ENCODE data around the gene TACC2. TPM values are rescaled to one million over a fixed set of nuclear protein-coding genes. Genes with fewer than 3 reads are reported as not detected.
A peak's percentile ranks its signal among the peaks of the same experiment; 100 is the strongest.

TACC2 gene
- total and polyA plus RNA-seq, 4 donors = 21.6 to 107 (median 64.9) TPM

DNA sequence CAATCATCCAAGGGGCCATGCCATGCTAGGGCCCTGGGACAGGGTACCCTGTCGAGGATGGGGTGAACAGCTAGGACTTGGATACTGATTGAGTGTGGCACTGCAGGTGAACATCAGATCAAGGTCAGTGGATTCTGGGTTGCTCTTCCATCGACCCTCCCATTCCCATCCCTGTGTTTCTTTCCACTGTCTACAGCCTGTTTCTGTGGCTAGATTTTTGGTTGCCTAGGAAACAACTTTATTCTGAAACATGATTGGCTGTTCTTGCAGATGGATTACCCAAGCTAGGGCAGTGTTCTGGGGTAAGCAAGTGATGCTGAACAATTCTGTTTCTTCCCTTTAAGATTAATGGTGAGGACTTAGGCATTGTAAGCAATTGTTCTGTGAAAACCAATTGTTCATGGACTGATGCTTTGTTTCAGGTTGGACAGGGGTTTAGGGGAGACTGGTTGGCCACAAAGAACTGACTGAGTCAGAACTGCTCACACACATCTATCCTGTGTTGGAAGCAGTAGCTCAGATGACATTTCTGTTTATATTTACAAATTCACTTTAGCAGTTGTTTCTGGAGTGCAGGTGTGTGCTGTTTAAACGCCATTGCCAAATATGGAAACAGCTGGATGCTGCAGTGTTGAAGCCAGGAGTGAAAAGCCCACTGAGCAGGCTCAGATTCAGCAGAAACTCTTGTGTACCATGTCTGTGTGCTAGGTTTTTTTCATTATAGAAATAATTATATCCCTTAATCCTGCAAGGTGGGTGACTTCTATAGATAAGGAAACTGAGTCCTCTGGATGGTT, 179.8 kb downstream of the TACC2 start:
- Histone ChIP-seq H3K36me3 (ENCODE audit: control insufficient read depth, insufficient read depth, low read length) (peaks cover 11% of the 10 kb centered on the region), H3K9me3 (ENCODE audit: control insufficient read depth, insufficient read depth, low read length) (no peaks in the 10 kb centered on the region), H3K4me1 (ENCODE audit: control insufficient read depth, insufficient read depth, low read length) (peaks cover 72% of the 10 kb centered on the region), H3K27ac (ENCODE audit: low read depth, low read length) (no peak overlapping the region), H3K4me3 (ENCODE audit: low read depth, low read length) (no peak overlapping the region), H3K27me3 (ENCODE audit: control insufficient read depth, insufficient read depth, low read length) (peaks cover 2% of the 10 kb centered on the region)
- WGBS (ENCODE audit: insufficient coverage) = 60% methylated on average over 2 of the region's 3 CpGs
- DNase-seq (ENCODE audit: low read depth in 4 of 6, low spot score in 6 of 6) = peak in 2 of 6 donors; percentile 88 to 95

DNA sequence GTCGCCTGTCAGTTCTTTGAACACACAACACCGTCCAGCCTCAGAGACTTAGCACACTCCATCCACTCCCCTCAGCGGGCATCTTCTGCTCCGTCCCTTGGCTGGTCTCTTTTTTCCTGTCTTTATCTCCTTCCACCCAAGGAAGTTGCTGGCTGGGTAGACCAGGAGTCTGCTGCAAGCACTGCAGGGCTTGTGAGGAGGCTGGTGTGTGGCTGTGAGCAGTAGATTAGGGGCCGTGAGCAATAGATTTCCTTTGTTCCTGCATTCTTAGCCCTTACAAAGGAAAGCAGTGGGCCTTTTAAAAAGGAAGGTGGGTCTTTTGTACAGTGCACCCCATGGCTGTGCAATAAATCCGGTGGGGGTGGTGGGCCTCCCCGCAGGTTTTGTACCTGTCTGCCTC, 181.8 kb downstream of the TACC2 start:
- Histone ChIP-seq H3K9me3 (ENCODE audit: control insufficient read depth, insufficient read depth, low read length) (no peaks in the 10 kb centered on the region), H3K4me1 (ENCODE audit: control insufficient read depth, insufficient read depth, low read length) (peaks cover 63% of the 10 kb centered on the region), H3K27ac (ENCODE audit: low read depth, low read length) (peak overlapping the region; percentile 25), H3K36me3 (ENCODE audit: control insufficient read depth, insufficient read depth, low read length) (peaks cover 12% of the 10 kb centered on the region), H3K27me3 (ENCODE audit: control insufficient read depth, insufficient read depth, low read length) (peaks cover under 1% of the 10 kb centered on the region), H3K4me3 (ENCODE audit: low read depth, low read length) (no peak overlapping the region)
- WGBS (ENCODE audit: insufficient coverage) = 70% methylated on average over 5 of the region's 7 CpGs
- DNase-seq (ENCODE audit: low read depth in 4 of 6, low spot score in 6 of 6) = peak in 1 of 6 donors; percentile 45

DNA sequence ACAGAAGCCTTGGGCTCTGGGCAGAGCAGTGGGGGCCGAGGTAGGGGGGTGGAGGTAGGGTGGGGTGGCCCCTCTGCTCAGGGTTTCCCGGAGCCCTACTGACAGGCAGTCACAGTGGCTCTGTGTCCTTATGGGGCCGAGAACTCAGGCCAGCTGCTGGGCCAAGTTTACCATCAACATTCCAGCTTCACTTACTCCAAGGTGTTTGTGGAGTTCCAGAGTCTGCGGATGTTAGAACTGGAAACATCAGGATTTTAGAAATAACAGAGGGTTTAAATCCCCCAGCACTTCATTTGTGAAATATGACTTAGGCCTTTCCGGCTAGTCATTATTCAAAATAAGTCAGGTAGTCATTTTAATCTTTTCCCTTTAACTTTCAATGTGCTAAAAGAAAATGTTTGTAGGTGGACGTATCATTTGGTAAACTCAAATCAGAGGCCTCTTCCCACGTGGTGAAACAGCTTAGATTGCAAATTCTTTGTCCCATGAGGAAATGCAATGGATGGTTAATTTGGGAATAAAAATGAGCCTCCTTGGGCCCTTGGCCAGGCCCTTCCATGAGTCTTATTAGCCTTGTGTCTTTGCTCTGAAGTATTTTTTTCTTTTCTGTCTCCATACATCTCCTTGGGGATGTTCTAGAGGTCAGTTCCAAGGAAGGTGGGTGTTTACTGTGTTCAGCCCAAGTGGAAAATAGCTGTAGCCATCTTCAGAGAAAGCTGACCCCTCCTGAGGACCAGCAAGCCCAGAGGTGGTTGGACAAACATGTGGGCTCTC, 182.5 kb downstream of the TACC2 start:
- Histone ChIP-seq H3K36me3 (ENCODE audit: control insufficient read depth, insufficient read depth, low read length) (peaks cover 12% of the 10 kb centered on the region), H3K4me3 (ENCODE audit: low read depth, low read length) (no peak overlapping the region), H3K27ac (ENCODE audit: low read depth, low read length) (peak overlapping the region; percentile 67), H3K4me1 (ENCODE audit: control insufficient read depth, insufficient read depth, low read length) (peaks cover 56% of the 10 kb centered on the region), H3K27me3 (ENCODE audit: control insufficient read depth, insufficient read depth, low read length) (no peaks in the 10 kb centered on the region), H3K9me3 (ENCODE audit: control insufficient read depth, insufficient read depth, low read length) (no peaks in the 10 kb centered on the region)
- no peak for DNase-seq (ENCODE audit: low read depth in 4 of 6, low spot score in 6 of 6)
- 23% methylated on average over 4 of the region's 7 CpGs for WGBS (ENCODE audit: insufficient coverage)

DNA sequence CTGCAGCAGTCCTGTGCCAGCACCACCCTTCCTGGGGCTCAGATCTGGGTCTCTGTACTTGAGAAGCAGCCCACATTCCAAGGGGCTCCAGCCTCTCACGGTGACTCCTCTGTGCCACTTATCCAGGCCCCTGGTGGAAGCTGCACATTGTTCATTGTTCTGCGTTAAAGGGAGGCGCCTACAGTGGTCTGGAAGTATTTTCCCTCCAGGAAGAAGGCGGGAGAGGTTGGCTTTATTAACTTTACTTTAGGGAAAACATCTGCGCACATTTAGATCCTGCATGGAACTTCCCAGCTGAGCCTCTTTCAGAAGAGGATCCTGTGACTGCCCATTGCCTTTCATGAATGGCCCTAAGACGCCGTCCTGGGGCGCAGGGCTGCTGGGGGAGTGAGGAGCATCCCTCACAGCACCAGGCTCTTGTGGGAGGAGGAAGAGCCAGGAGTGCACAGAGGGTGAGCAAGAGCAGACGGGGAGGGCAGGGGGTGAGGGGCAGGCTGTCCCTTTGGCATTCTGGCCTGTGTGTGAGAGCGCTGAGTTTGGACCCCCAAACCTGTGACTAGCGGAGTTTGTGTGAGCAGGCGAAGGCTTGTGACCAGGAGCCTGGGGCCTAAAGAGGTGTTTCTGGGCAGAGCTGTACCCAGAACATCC, 183.5 kb downstream of the TACC2 start:
- H3K4me3 ChIP-seq (ENCODE audit: low read depth, low read length) = no peak overlapping the region
- 48% methylated on average over 12 of the region's 12 CpGs for WGBS (ENCODE audit: insufficient coverage)
- peaks cover 12% of the 10 kb centered on the region for H3K36me3 ChIP-seq (ENCODE audit: control insufficient read depth, insufficient read depth, low read length)
- no peaks in the 10 kb centered on the region for H3K9me3 ChIP-seq (ENCODE audit: control insufficient read depth, insufficient read depth, low read length)
- H3K27me3 ChIP-seq (ENCODE audit: control insufficient read depth, insufficient read depth, low read length) = no peaks in the 10 kb centered on the region
- H3K4me1 ChIP-seq (ENCODE audit: control insufficient read depth, insufficient read depth, low read length) = peaks cover 49% of the 10 kb centered on the region
- peak in 2 of 6 donors; percentile 22 to 38 for DNase-seq (ENCODE audit: low read depth in 4 of 6, low spot score in 6 of 6)
- H3K27ac ChIP-seq (ENCODE audit: low read depth, low read length) = peak overlapping the region; percentile 67

DNA sequence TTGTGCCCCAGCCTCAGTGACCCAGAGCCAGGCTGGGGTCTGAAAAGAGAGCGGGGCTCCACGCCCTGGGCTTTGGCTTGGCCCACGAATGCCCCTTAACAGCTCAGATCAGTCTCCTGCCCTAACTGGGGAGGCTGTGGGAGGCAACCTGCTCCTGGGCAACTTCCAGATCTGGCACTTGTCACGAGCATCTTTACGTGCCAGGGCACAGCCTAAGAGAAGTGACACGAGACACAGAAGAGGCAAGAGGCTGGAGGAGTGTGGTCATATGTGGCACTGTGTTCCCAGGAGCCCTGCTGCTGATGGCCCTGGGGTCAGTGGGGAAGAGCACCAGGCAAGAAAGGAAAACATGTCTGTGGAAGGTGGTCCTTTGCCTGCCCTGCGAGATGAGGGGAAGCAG, 184.4 kb downstream of the TACC2 start:
- Histone ChIP-seq H3K4me3 (ENCODE audit: low read depth, low read length) (no peak overlapping the region), H3K9me3 (ENCODE audit: control insufficient read depth, insufficient read depth, low read length) (no peaks in the 10 kb centered on the region), H3K27ac (ENCODE audit: low read depth, low read length) (peak overlapping the region; percentile 67), H3K27me3 (ENCODE audit: control insufficient read depth, insufficient read depth, low read length) (no peaks in the 10 kb centered on the region), H3K36me3 (ENCODE audit: control insufficient read depth, insufficient read depth, low read length) (peaks cover 12% of the 10 kb centered on the region), H3K4me1 (ENCODE audit: control insufficient read depth, insufficient read depth, low read length) (peaks cover 43% of the 10 kb centered on the region)
- 54% methylated on average over 7 of the region's 7 CpGs for WGBS (ENCODE audit: insufficient coverage)
- no peak for DNase-seq (ENCODE audit: low read depth in 4 of 6, low spot score in 6 of 6)

DNA sequence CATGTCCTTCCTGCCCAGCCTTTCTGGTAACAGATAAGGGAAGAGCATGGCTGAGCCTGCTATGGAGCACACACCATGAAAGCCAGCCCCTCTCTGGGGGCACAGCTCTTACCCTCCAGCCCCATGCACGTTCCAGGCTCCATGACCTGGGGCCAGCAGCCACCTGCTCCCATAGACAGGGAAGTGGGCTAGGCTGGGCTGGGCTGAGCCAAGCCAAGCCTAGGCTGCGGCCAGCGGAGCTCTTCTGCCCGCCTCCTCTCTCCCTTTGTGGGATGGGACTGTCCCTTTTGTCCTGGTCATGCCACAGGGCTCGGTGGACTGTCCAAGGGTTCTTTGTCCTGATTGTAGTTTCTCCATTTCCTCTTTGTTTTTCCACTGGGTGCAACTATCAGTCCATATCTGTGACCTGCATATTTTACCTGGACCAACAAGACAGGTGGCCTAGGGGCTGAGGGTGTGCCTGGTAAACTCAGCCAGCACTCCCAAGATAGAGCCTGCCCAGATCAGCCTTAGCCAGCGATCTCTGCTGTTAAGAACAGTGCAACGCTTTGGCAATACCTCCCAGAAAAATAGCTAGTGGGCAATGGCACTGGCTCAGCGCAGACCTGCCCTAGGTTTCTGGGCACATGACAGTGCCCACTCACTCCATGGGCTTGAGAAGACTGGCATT, 184.9 kb downstream of the TACC2 start:
- no peak for DNase-seq (ENCODE audit: low read depth in 4 of 6, low spot score in 6 of 6)

DNA sequence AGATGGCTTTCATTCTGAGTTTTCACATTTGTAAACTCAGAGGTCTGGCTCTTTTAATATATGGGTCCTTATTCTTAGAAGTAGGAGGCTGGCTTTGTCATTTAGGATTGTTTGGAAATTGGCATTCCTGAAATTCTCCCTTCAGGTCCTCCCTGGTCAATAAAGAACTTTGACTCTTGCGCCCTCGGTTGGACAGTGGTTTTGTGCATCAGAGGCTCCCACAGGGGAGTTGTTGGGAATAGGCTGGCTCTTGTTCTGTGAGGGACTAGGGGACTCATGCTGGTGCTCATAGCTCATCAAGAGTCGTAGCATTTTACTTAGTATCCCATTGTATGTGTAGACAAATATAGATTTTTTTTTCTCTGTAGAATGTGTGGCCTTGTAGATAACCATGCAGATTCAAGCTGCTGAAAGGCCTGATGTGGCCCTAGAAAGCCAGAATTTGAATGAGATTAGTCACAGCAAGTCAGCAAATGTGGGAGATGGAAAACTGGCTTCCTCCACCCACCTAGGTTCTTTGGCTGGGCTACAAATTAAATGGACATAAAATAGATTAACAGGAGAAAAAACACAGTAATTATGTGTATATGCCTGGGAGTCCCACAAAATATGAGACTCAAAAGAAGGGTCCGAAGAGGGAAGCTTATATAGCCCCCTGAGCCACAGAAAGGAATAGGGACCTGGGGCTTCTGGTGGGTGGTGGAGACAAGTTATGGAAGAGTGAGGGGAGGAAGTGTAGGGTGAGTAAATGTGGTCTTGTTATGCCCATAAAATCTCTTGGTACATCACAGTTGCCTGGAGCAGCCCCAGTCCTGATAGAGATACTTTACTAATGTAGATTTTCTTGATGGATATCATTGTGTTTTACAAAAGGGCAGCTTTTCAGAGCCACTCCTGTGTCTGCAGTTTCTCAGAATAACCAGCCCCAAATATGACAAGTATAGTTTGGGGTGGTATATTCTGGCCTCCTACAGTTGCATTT, 187.6 kb downstream of the TACC2 start:
- H3K9me3 ChIP-seq (ENCODE audit: control insufficient read depth, insufficient read depth, low read length) = no peaks in the 10 kb centered on the region
- peaks cover 30% of the 10 kb centered on the region for H3K4me1 ChIP-seq (ENCODE audit: control insufficient read depth, insufficient read depth, low read length)
- peaks cover 9% of the 10 kb centered on the region for H3K36me3 ChIP-seq (ENCODE audit: control insufficient read depth, insufficient read depth, low read length)
- no peak overlapping the region for H3K4me3 ChIP-seq (ENCODE audit: low read depth, low read length)
- WGBS (ENCODE audit: insufficient coverage) = 100% methylated on average over 1 of the region's 4 CpGs
- no peak overlapping the region for H3K27ac ChIP-seq (ENCODE audit: low read depth, low read length)
- DNase-seq (ENCODE audit: low read depth in 4 of 6, low spot score in 6 of 6) = no peak
- H3K27me3 ChIP-seq (ENCODE audit: control insufficient read depth, insufficient read depth, low read length) = no peaks in the 10 kb centered on the region

More for the DNA sequence above, 184.9 kb downstream of the TACC2 start:
- Histone ChIP-seq H3K4me1 (ENCODE audit: control insufficient read depth, insufficient read depth, low read length) (peaks cover 40% of the 10 kb centered on the region), H3K9me3 (ENCODE audit: control insufficient read depth, insufficient read depth, low read length) (no peaks in the 10 kb centered on the region), H3K4me3 (ENCODE audit: low read depth, low read length) (no peak overlapping the region), H3K27me3 (ENCODE audit: control insufficient read depth, insufficient read depth, low read length) (no peaks in the 10 kb centered on the region), H3K27ac (ENCODE audit: low read depth, low read length) (no peak overlapping the region), H3K36me3 (ENCODE audit: control insufficient read depth, insufficient read depth, low read length) (peaks cover 12% of the 10 kb centered on the region)
- WGBS (ENCODE audit: insufficient coverage) = 93% methylated on average over 7 of the region's 8 CpGs

DNA sequence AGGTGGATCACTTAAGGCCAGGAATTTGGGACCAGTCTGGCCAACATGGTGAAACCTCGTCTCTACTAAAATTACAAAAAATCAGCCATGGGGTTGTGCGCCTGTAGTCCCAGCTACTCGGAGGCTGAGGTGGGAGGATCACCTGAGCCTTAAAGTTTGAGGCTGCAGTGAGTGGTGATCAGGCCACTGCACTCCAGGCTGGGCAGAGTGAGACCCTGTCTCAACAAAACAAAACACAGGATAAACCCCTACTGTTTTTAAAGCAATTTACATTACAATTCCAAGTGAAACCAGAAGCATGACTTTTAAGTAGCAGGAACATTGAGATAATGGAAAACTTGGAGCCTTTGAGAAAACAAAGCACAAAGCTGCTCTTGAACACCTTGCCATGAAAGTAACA, 189.7 kb downstream of the TACC2 start:
- H3K9me3 ChIP-seq (ENCODE audit: control insufficient read depth, insufficient read depth, low read length) = no peaks in the 10 kb centered on the region
- no CpG with 5 or more reads among the region's 3 CpGs for WGBS (ENCODE audit: insufficient coverage)

More for the DNA sequence above, 189.7 kb downstream of the TACC2 start:
- DNase-seq (ENCODE audit: low read depth in 4 of 6, low spot score in 6 of 6) = no peak
- H3K27ac ChIP-seq (ENCODE audit: low read depth, low read length) = no peak overlapping the region
- H3K27me3 ChIP-seq (ENCODE audit: control insufficient read depth, insufficient read depth, low read length) = no peaks in the 10 kb centered on the region
- H3K4me3 ChIP-seq (ENCODE audit: low read depth, low read length) = no peak overlapping the region
- H3K4me1 ChIP-seq (ENCODE audit: control insufficient read depth, insufficient read depth, low read length) = peaks cover 23% of the 10 kb centered on the region
- peaks cover 3% of the 10 kb centered on the region for H3K36me3 ChIP-seq (ENCODE audit: control insufficient read depth, insufficient read depth, low read length)
